ENCODE data around the gene NOXA1.
A peak's percentile ranks its signal among the peaks of the same experiment; 100 is the strongest.
"Not testable (repeated sequence)": the region's sequence is repeated elsewhere in the genome, so short reads cannot be mapped to it uniquely, and the experiment has no call there.

The NOXA1 gene

GRCh38 chr9:137422604-137423513 is at the start of gene NOXA1, which contains the start of gene EXD3:
TSS of gene NOXA1 (plus strand) at chr9:137423393. CDS start at chr9:137423530, 137 bp downstream.
TSS of gene EXD3 (minus strand) at chr9:137423162. CDS start at chr9:137395357, 27,805 bp downstream.
- peak; percentile 91 for DNase-seq (ENCODE audit: low read depth)

GRCh38 chr9:137373611-137373980 is 49.6 kb upstream of the NOXA1 start:
- DNase-seq (ENCODE audit: low read depth): no peak

- DNase-seq (ENCODE audit: low read depth): no peak
These were observed 48.9 kb upstream of the NOXA1 start for GRCh38 chr9:137374131-137374845.

- DNase-seq (ENCODE audit: low read depth): no peak
These were observed 47.7 kb upstream of the NOXA1 start for GRCh38 chr9:137375321-137376058.

GRCh38 chr9:137376386-137376785 is 46.8 kb upstream of the NOXA1 start:
- DNase-seq (ENCODE audit: low read depth): no peak

- not testable (repeated sequence) for DNase-seq (ENCODE audit: low read depth)
These were observed 44.3 kb upstream of the NOXA1 start for GRCh38 chr9:137378688-137379410.

- DNase-seq (ENCODE audit: low read depth): no peak
These were observed 43.4 kb upstream of the NOXA1 start for GRCh38 chr9:137379761-137380161.

- DNase-seq (ENCODE audit: low read depth): no peak
These were observed 43.0 kb upstream of the NOXA1 start for GRCh38 chr9:137380171-137380570.

- no peak for DNase-seq (ENCODE audit: low read depth)
These were observed 42.6 kb upstream of the NOXA1 start for GRCh38 chr9:137380606-137381005.

- no peak for DNase-seq (ENCODE audit: low read depth)
These were observed 41.4 kb upstream of the NOXA1 start for GRCh38 chr9:137381501-137382443.

- no peak for DNase-seq (ENCODE audit: low read depth)
These were observed 40.6 kb upstream of the NOXA1 start for GRCh38 chr9:137382444-137383080.

- DNase-seq (ENCODE audit: low read depth): no peak
These were observed 40.0 kb upstream of the NOXA1 start for GRCh38 chr9:137383081-137383783.

- no peak for DNase-seq (ENCODE audit: low read depth)
These were observed 39.1 kb upstream of the NOXA1 start for GRCh38 chr9:137383784-137384756.

- no peak for DNase-seq (ENCODE audit: low read depth)
These were observed 38.0 kb upstream of the NOXA1 start for GRCh38 chr9:137385061-137385655.

- not testable (repeated sequence) for DNase-seq (ENCODE audit: low read depth)
These were observed 36.6 kb upstream of the NOXA1 start for GRCh38 chr9:137386507-137387113.

- peak; percentile 24 for DNase-seq (ENCODE audit: low read depth)
These were observed 35.9 kb upstream of the NOXA1 start for GRCh38 chr9:137387114-137387890.

Data from stimulated activated CD8-positive, alpha-beta memory T cell treated with anti-CD3 and anti-CD28 coated beads, Interleukin-4, amount 100 ng/mL, for 24 hours (primary cell).